ENCODE measurements around the gene ZAR1. TPM values are rescaled to one million over a fixed set of nuclear protein-coding genes. Genes with fewer than 3 reads are reported as not detected.
"Not testable (repeated sequence)": the region's sequence is repeated elsewhere in the genome, so short reads cannot be mapped to it uniquely, and the experiment has no call there.

ZAR1 gene, protein sequence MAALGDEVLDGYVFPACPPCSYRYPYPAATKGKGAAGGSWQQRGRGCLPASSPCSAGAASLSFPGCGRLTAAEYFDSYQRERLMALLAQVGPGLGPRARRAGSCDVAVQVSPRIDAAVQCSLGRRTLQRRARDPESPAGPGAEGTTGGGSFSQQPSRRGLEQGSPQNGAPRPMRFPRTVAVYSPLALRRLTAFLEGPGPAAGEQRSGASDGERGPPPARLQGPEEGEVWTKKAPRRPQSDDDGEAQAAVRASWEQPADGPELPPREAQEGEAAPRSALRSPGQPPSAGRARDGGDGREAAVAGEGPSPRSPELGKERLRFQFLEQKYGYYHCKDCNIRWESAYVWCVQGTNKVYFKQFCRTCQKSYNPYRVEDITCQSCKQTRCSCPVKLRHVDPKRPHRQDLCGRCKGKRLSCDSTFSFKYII
- not detected for polyA plus RNA-seq (ENCODE audit: insufficient read depth in 1 of 5, insufficient read length in 5 of 5, low replicate concordance in 1 of 5)
- long read RNA-seq, donor 1, result 0 reads
- long read RNA-seq, donor 2, result 0 reads
- long read RNA-seq, donor 3, result 0 reads
- long read RNA-seq, donor 4, result 0 reads
- long read RNA-seq, donor 5, result 0 reads
- long read RNA-seq, donor 6, result 0 reads
- long read RNA-seq, donor 7, result 0 reads
- long read RNA-seq, donor 8, result 0 reads

DNA sequence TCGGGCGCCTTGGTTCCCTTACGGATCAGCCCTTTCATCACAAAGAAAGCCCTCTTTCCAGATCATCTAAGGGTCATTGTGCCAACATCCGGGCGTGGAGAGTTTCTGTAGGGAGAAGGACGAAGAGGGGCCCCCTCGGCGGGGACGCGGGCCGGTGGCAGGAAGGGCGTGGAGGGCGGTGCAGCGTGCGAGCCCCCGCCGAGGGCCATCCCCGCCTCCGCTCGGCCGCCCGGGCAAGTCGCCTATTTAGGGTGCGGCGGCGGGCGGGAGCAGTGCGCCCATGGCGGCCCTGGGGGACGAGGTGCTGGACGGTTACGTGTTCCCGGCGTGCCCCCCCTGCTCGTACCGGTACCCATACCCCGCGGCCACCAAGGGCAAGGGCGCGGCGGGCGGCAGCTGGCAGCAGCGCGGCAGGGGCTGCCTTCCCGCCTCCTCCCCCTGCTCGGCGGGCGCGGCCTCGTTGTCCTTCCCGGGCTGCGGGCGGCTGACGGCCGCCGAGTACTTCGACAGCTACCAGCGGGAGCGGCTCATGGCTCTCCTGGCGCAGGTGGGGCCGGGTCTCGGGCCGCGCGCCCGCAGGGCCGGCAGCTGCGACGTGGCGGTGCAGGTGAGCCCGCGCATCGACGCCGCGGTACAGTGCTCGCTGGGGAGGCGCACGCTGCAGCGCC, at the start of gene ZAR1:
ZAR1 (plus strand) TSS at position 241 of the 668 bp plus-strand sequence; CDS start at position 281, 40 bp downstream.
- no peak for DNase-seq

DNA sequence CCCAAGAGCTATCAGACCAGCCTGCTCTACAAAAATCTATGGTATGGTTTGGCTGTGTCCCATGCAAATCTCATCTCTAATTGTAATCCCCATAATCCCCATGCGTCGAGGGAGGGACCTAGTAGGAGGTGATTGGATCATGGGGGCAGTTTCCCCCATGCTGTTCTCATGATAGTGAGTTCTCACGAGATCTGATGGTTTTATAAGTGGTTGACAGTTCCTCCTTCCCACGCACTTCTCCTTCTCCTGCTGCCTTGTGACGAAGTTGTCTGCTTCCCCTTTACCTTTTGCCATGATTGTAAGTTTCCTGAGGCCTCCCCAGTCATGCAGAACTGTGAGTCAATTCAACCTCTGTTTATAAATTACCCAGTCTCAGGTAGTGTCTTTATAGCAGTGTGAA, 49.1 kb upstream of the ZAR1 start:
- DNase-seq, result not testable (repeated sequence)

DNA sequence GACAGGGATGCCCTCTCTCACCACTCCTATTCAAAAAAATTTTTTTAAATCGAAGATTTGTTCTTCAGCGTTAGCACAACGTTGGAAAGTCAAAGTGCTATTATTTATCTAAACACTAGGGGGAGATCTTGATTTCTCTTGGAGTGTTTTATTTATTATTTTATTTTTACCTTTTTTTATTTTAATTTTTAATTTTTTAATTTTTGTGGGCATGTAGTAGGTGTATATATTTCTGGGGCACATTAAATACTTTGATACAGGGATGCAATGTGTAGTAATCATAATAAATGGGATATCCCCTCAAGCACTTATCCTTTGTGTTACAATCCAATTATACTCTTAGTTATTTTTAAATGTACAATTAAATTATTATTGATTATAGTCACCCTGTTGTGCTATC, 44.3 kb upstream of the ZAR1 start:
- no peak for DNase-seq

DNA sequence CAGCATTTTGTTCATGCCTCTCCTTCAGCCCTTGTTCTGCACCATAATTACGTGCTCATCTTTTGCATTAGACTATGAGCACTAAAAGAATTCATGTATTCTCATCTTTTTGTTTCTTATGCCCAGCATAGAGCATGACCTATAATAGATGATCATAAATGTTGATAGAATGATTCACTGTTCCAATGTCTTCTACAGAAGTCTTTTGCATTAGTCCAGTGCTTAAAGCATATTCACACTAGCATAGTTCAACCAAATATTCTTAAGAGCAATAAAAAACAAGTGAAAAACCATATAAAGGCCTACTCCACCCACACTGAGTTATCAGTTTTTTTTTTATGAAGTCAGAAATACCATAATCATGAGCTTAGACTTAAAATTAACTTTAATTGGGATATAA, 43.4 kb upstream of the ZAR1 start:
- no peak for DNase-seq

DNA sequence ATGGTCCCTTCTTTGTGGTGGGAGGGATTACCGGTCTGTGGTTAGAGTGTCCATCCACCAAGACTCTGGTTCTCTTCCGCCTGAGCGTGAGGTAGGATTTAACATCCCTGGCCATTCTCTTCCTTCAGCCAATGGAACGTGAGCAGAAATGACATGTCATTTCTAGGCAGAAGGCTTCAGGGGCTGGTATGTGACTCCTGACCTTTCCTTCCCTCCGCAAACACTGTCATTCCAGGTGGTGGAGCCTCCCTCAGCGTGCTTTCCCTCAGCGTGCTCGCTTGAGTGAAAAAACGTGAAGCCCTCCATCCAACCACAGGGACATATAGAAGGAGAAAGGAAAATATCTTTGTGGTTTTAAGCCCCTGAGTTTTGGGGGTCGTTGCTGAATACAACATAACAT, 40.9 kb upstream of the ZAR1 start:
- no peak for DNase-seq

DNA sequence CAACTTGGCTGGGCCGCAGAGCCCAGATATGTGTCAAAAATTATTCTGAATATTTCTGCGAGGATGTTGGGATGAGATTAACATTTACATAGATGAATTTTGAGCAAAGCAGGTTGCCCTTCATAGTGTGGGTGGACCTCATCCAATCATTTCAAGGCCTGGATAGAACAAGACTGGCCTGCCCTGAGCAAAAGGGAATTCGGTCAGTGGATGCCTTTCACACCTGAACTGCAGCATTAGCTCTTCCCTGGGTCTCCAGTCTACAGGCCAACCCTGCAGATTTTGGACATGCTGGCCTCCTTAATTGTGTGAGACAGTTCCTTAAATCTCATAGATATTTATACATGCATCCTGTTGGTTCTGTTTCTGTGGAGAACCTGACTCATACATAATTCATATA, 39.3 kb upstream of the ZAR1 start:
- no peak for DNase-seq

DNA sequence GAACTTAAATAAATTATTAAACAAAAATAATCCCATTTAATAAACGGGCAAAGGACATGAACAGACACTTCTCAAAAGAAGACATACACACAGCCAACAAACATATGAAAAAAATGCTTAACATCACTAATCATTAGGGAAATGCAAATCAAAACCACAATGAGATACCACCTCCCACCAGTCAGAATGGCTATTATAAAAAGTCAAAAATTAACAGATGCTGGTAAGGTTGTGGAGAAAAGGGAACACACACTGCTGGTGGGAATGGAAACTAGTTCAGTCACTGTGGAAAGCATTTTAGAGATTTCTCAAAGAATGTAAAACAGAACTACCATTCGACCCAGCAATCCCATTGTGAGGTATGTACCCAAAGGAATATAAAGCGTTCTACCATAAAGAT, 38.4 kb upstream of the ZAR1 start:
- DNase-seq, result not testable (repeated sequence)

DNA sequence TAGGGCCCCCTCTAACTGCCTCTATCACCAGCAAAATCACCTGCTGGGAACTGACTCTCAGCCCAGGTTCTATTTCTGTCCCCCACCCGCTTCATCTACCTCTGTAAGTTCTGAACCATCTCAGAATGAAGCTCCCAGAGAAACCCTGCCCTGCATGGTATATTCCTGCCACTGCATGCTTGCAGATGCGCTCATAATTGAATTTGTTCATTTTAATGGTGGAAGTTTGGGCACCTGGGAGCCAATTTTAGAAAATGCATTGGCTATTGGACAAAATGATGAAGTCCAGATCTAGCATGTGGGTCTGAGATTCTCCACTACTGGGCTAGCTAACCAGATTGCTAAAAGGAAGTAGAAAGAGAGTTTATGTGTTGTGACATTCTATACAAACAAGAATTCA, 35.5 kb upstream of the ZAR1 start:
- DNase-seq, result no peak

DNA sequence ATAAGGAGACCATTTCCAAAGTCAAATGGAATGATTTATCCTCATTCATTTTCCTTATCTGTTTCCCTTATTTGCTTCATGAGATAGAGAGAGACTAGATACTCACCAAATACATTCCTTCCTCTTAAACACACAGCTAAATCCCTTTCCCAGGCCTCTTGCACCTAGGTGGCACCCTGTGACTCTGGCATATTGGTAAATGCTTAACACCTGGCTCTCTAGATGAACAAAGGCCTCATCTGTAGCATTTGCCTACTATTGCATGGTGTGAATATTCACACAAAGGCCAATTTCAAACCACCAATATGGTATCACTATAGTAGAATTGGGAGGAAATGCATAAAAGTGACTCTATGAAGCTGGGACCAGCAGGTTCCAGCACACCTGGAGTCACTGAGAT, 29.1 kb upstream of the ZAR1 start:
- DNase-seq, result no peak

DNA sequence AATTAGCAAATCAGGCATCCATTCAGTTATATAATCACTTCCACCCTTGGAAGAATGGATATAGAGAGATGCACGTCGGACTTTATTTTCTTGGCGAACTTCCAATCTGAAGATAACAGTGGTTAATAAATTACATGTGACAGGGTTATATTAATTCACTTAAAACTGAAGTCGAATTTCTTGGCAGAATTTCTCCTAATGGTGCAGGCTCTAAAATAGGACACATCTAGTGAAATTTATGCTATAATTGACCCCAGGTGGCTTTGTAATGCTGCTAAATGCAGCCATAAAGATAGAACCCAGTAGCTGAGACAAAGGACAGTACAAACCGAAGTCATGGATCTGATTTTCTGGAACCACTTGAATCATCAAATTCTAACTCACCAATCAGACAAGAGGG, 27.7 kb upstream of the ZAR1 start:
- no peak for DNase-seq

DNA sequence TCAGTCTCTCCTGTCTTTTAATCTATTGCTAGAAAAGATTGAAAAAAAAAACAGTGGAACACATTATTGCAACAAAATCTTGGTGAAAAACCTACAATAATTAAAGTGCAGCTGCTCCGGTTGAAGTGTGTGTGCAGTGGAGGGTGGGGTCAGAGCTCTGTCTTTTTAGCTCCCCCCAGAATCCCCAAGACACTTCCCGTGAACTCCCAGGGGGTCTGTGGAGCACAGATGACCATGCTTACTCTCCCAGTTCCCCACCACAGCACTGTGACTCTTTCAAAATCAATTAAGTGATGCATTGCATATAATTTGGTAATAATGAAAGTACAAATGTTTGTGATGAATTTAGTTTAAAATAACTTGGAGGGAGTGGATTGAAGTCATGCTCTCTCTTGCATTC, 22.6 kb upstream of the ZAR1 start:
- no peak for DNase-seq

DNA sequence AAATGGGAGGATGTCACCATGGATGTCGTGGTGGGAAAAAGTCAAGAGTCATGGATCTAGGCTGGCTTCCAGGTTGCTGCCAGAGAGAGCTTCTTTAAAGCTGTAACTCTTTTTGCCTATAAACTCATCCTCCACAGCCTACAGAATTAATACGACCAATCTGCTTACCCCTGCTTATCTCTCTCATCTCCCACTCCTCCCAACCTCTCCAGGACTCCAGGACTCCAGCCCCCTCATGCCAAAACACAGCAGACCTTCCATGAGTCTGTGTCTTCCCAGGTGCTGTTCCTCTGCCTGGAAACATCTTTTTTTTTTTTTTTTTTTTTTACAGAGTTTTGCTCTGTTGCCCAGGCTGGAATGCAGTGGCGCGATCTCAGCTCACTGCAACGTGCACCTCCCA, 22.2 kb upstream of the ZAR1 start:
- DNase-seq, result no peak

DNA sequence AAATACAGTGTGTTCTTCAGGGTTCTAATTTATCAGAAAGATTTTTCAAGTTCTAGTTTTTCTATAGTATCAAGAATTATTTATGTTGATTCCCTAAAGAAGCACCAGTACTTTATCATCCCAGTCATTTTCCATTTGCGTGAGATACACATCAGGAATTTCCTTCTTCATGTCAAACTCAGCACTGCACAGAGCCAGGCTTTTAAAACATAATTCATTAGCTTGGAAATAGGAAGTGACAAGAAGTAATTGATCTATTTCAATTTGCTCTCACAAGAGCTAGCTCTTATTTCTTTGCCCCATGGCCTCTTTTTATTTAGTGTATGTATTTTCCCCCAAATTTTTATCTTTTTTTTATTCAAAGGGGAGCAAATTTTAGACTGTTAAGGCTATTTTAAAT, 19.9 kb upstream of the ZAR1 start:
- no peak for DNase-seq

DNA sequence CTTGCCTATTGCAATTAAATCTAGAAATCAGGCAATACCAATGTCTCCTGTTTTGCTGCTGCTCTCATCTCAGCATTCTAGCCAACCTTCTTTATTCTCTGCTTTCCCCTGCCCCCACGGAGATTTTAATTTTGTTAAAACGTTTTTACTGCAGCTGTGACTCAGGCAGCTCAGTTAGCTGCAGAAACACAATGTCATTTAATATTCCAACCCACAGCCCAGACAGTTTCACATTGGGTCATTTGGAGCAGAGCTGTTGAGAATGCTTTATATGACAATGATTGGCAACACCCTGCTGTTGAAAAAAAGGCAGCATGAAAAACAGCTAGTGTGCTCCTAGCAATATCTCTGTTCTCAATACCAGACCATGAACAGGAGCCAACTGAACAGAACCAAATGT, 19.5 kb upstream of the ZAR1 start:
- DNase-seq, result no peak

DNA sequence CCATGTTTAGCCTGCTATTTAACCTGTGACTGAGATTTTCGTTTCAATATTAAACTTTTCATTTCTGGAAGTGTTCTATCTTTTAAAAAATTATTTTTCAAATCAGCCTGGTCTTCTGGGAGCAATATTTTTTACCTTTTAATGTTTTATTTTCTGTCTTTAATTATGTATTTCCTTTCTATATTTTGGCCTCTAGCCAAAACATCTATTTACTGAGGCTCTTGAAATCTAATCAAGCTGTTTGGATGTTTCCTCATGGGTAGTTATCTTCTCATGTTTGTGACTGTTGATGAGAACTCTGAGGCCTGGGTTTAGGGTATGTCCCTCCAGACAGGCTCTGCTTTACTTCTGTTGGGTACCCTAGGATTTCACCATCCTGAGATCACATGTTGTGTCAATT, 17.3 kb upstream of the ZAR1 start:
- DNase-seq, result no peak

DNA sequence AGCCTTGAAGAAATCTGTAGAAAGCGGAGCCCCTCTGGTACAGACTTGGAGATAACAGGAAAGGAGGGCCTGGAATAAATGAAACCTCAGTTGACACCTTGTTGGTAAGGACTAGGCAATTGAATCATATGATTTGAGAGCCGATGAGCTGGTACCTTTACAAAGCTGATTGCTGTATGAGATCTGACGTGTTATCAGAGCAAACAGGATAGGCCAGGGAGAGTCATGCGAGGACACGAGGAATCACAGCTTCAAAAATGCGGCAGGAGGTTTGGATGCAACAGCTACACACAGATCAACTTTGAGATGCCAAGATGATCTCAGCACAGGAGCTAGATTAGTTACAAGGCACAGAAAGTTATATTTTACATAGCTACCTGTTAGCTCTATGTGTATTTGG, 14.3 kb upstream of the ZAR1 start:
- DNase-seq, result no peak

DNA sequence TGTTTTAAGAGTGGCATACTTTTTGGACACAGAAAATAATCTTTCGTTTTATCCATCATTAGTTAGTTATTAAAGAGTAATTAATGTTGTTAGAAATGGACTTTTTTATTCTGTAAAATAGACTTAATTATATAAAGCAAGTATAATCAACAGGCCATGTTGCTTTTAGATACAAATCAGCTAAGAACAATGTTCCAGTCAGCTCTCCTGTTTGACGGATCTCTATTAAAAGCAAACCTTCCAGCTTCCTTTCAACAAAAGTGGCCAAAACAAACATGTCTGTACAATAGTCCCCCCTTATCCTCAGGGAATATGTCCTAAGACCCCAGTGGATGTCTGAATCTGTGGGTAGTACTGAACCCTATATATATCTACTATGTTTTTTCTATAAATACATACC, 11.8 kb upstream of the ZAR1 start:
- DNase-seq, result no peak

DNA sequence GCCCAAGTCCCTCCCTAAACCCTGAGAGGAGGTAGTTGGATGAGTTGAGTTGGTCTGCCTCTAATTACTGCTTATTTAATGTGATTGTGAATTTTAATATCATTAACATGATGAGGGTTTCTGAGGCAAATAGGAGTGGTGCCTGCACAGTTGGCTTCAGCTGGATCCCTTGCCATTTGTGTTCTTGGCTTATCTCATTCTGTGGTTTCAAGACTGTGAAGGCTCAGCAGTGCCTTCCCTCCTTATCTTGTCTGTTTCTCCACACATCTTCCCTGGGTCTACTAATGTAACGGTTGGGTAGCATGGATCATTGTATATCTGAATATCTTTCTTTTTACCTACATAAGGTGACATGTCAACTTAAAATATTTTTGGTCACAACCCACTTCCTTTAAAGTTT, 8.5 kb upstream of the ZAR1 start:
- DNase-seq, result no peak

DNA sequence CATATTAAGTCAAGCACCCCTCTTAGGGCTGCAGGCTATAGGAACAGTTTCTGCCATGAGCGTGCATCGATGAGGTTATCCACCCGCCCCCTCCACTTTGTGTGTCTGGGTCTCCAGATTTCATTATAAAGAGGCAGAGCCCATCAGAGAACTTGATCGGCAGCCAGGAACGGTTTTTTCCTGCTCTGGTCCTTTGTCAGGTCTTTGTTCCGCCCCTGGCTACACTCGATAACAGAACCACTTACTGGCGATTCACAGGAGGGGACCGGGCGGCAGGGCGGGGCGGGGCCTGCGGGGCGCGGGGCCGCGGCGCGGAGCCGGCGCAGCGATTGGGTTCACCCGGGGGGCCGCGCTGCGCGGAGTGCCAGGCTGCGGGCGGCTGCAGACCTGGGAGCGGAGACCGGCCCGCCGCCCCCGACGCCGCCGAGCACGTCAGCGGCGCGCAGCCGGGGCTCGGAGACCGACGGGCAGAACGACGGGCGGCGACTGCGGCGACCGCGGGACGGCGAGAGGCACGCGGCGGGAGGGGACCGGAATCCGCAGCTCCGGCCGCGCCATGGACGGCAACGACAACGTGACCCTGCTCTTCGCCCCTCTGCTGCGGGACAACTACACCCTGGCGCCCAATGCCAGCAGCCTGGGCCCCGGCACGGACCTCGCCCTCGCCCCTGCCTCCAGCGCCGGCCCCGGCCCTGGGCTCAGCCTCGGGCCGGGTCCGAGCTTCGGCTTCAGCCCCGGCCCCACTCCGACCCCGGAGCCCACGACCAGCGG, 6.9 kb upstream of the ZAR1 start, which contains the start of gene SLC10A4:
SLC10A4 (plus strand) TSS at position 338 of the 771 bp plus-strand sequence; CDS start at position 557, 219 bp downstream.
- DNase-seq, result no peak

DNA sequence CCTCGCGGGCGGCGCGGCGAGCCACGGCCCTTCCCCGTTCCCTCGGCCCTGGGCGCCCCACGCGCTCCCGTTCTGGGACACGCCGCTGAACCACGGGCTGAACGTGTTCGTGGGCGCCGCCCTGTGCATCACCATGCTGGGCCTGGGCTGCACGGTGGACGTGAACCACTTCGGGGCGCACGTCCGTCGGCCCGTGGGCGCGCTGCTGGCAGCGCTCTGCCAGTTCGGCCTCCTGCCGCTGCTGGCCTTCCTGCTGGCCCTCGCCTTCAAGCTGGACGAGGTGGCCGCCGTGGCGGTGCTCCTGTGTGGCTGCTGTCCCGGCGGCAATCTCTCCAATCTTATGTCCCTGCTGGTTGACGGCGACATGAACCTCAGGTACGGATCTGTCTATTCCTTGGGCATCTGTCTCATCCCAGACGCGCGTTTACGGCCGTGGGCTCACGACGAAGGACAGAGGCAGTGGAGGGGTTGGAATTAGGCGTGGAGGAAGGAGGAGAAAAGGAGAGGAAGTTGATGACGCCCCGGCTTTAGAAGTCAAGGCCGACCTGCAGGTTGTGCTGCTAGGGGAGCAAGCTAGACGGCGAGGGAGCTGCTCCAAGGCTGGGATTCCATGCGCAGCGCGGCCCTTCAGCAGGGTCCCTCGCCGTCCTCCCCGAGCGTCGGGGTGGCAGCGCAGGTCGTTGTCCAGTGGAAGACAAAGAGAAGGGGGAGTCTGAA, 6.1 kb upstream of the ZAR1 start:
- no peak for DNase-seq

DNA sequence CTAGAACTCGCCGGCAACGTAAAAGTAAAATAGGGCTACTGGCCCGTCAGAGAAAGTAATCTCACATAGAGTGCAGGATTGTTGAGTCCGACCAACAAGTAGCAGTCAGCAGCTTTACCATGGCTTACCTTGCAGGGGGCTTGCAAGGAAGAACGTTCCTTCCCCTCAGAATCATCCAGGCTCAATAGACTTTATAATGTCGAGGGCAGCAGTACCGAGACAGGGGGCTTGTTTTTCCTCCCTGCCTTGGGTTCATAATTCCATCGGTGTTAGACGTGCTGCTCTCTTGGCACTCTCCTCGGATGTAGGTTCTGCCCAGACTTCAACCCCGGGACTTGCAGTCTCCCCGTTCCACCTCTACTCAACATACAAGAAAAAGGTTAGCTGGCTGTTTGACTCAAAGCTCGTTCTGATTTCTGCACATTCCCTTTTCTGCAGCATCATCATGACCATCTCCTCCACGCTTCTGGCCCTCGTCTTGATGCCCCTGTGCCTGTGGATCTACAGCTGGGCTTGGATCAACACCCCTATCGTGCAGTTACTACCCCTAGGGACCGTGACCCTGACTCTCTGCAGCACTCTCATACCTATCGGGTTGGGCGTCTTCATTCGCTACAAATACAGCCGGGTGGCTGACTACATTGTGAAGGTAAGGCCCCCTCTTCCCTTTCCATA, 5.4 kb upstream of the ZAR1 start:
- DNase-seq, result no peak
